GM21381 (cell line): ENCODE results near the gene STOX2.

ENCODE experiments used
- ATAC-seq: cut with Tn5 transposase; IDR thresholded peaks from one replicate; pipeline ENCODE4 v1.9.1; 2021; ENCODE audit warnings: mild to moderate bottlenecking, moderate library complexity; ENCODE audit not compliant: unreplicated experiment

STOX2 gene

GRCh38 chr4:183889190-183889589 lies 15.9 kb upstream of the STOX2 start:
- ATAC-seq = no peak

DNA sequence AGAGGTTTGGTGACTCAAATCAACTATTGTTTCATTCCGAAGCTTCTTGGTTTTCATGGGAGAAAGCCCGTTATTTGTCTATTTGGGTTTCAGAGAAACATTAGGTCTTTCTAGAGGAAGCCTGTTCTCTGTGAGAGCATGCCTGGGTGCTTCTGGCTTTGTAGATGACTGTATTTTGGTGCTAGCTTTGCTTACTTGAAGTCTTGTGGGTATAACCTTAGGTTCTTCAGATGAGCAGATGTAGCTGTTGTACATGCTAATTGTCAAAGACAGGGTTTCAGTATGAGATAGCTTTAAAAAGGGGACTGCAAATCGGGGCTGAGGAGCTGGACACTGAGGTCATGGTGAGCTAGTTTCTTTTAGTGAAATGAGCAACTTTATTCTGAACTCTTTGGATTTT lies 7.9 kb upstream of the STOX2 start:
- no peak for ATAC-seq

DNA sequence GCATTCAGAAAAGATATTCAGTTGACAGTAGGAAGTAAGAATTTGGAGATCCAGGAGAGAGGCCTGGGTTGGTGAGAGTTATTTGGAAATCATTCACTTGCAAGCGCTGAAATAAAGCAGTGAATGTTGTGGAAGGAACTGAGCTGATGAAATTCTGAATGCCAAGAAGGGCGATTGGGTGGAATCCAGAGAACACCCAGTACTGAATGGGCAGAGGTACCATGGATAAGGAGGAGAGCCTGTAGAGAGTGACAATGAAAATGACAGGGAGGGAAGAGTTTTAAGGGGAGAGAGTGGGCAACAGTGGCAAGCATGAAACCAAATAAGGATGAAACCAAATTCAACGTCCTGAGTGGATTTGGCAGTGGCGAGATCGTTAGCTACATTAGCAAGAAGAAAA lies 6.7 kb upstream of the STOX2 start:
- ATAC-seq = no peak

GRCh38 chr4:183903021-183903760 lies 1.9 kb upstream of the STOX2 start:
- no peak for ATAC-seq

- no peak for ATAC-seq
Measured at GRCh38 chr4:183905593-183906488, 734 bp downstream of the STOX2 start.

- ATAC-seq = no peak
Measured at GRCh38 chr4:183906489-183906738, 1.3 kb downstream of the STOX2 start.

DNA sequence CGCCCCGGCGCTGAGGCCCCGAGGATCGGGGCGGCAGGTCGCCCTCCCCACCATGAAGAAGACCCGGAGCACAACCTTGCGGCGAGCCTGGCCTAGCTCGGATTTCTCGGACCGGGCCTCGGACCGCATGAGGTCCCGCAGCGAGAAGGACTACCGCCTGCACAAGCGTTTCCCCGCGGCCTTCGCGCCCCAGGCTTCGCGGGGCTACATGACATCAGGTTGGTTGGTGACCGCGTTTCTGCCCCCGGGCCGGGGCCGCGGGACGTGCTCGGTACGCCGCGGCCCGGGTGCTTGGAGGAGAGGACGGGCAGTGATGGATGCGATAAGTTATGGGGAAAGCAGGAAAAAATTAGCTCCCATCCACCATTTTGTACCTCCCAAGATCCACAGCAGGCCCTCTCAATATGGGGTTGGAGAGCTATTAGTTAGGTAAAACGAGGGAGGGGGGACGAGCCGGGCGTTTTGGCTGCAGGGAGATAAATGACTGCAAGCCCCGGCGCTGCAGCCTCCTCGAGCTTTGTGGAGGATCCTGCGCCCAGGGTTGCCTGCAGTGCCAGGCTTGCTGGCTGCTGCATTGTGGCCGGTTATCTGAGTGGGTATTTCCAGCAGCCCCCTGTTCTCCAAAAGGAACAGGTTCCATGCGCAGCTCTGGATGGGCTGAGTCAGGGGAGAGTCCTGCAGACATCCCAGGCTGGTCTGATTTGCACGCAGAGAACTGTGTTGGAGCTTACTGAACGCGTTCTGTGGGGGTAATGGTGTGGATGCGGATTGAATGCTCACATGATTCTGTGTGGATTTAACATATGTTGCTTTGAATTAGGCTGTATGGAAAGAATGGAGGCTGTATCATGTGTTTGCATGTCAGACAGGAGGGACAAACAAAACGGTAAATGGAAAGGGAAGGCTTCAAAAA lies 1.9 kb downstream of the STOX2 start:
- ATAC-seq = no peak

GRCh38 chr4:183907871-183908683 lies 3.0 kb downstream of the STOX2 start:
- no peak for ATAC-seq

- no peak for ATAC-seq
Measured at GRCh38 chr4:183909187-183909586, 4.1 kb downstream of the STOX2 start.

GRCh38 chr4:183909801-183910200 lies 4.7 kb downstream of the STOX2 start:
- ATAC-seq = no peak

- ATAC-seq = no peak
Measured at GRCh38 chr4:183912585-183912984, 7.5 kb downstream of the STOX2 start.

DNA sequence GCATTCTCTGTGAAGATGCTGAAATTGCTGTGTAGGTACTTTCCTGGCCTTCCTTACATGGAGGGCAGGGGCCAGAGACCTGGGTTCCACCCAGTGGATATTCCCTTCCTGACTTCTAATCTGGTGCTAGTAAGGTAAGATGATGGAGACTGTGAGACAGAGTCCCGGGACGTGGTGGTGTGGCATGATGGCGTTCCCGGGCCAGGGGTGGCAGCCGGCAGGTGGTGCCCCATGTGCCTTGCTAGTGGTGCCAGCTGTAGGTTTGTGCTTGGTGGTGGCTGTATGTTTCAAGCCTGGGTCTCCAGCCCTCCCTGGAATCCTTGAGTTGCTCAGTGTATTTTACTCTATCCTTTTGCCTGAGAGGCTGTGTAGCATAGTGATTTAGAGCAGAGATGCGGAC lies 10.9 kb downstream of the STOX2 start:
- ATAC-seq = no peak

DNA sequence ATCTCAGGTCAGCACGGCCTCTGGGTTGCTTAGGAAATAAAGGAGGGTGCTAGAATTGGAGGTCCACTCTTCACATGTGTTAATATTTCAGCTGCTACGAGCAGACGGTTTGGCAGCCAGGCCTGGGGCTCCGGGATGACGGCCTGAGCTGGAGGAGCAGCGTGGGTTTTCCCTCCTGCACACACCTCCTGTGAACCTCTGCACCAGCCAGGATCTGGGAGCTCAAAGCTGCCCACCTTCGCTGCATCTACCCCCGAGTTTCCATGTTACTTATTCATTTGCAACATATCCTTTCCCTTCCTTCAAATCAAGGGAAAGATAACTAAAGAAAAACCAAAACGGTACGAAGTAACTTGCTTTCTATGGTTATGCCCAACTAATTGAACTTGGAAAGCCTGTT lies 13.6 kb downstream of the STOX2 start:
- no peak for ATAC-seq

DNA sequence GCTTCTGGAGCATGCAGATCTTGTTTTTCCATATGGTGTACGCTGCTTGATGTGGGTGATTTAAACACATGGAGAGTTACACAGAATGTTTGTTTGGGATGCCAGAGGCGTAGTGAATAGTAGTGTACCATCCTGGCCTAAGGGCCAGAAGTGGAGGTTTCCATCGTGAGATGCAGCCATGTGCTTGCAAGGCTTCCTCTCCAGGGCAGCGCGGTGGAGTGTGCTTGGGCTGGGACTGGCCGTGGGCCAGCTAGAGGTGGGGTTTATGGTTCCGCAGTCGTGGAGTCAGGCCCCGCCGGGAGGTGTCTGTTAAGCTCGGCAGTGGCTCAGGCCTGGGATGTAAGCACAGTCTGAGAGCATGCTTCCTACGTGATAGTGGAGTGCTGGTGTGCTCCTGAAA lies 14.0 kb downstream of the STOX2 start:
- no peak for ATAC-seq

GRCh38 chr4:183920512-183920911 lies 15.4 kb downstream of the STOX2 start:
- ATAC-seq = no peak

GRCh38 chr4:183921335-183921734 lies 16.2 kb downstream of the STOX2 start:
- ATAC-seq = no peak

DNA sequence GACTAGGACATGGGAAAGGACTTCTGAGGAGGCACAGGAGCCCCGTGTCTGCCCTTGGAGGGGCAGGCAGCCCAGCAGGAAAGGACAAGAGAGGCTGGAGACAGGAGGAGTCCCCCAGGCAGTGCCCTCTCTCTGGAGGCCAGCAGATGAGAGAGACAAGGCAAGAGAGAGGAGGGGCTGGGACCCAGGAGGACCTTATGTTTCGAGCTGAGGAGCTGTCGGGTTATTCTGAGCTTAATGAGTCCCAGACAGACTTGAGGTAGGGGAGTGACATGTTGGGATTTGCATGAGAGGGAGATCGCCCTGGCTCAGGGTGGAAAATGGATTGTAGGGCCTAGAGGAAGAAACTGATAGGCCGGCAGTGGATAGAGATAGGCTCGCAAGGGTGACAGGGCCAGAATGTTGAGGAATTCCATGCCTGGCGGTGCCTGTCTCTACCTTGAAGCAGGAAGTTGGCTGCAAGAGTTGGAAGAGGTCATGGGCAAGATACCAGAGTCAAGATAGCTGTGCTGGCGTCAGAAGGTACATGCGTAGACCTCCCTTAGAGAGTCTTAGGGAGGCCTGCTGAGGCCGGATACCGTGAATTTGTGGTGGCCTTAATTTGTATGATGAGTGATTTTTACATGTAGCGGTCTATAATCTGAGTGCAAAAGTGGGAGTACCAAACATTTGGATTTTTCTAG lies 19.4 kb downstream of the STOX2 start:
- no peak for ATAC-seq

DNA sequence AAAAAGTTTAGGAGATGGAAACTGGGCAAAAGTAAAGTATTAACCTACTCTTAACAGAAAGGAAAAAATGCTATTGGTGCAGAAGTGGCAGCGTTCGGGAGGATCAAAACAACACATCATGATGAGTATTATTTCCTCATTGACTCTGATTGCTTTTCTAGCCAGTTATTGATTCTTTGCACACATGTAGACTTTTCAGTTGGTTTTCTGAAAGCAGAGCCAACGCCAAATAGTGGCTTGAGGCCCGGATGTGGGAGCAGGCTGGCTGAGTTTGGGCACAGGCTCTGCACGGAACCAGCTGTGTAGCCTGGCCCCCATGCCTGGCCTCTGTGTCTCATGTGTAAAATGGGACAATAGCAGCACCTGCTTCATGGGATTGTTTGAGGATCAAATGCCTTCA lies 21.8 kb downstream of the STOX2 start:
- ATAC-seq = no peak

GRCh38 chr4:183932576-183932975 lies 27.5 kb downstream of the STOX2 start:
- no peak for ATAC-seq

GRCh38 chr4:183934761-183935160 lies 29.7 kb downstream of the STOX2 start:
- no peak for ATAC-seq
